ENCODE measurements around the gene GDPD4.

DNA sequence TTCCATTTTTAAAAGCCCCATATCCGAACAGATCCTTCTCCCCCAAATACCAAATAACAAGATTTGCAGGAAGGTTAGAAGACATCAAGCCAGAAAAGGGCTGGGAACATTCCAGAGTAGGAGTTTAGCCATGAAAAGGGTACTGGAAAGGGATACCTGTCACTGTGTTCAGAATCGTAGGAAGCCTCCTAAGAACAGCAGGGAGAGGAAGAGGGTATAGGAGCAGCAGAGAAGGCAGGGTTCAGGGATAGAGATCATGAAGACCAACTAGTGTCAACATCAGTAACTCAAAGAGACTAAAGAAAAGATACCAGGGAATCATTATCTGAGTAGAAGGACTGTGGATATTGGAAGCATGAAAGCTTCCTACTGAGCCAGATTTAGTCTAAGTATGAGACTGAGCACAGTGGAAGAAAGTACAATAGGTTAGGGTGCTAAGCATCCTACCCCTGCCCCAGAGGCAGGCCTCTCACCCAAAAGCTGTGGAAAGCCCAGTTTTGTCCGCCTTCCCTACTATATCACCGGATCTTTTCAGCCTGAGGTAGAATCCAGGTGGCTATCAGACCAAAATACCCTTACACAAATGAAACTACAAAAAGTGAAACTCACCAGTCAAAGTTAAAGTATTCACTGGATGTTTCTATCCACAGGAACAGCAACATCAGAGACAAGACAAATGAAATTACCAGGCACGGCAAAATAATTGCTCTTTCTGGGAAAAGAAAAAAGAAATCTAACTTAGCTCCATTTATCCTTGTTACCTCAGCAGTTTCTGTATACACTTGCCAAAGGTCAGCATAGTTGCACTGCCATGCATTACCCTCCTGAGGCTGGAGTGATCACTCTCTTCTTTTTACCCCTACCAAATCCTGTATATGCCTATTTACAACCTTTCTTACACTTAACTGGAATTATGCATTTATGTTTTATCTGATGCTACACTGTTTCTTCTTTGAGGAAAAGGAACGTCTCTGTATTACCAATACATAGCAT, 16.7 kb downstream of the GDPD4 start:
- TF ChIP-seq, protein P1, sequence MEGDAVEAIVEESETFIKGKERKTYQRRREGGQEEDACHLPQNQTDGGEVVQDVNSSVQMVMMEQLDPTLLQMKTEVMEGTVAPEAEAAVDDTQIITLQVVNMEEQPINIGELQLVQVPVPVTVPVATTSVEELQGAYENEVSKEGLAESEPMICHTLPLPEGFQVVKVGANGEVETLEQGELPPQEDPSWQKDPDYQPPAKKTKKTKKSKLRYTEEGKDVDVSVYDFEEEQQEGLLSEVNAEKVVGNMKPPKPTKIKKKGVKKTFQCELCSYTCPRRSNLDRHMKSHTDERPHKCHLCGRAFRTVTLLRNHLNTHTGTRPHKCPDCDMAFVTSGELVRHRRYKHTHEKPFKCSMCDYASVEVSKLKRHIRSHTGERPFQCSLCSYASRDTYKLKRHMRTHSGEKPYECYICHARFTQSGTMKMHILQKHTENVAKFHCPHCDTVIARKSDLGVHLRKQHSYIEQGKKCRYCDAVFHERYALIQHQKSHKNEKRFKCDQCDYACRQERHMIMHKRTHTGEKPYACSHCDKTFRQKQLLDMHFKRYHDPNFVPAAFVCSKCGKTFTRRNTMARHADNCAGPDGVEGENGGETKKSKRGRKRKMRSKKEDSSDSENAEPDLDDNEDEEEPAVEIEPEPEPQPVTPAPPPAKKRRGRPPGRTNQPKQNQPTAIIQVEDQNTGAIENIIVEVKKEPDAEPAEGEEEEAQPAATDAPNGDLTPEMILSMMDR (conservative IDR thresholded peaks at IDR 0.05) = no peak
- no peak for TF ChIP-seq ZFX (IDR thresholded peaks at IDR 0.05)
